HG02759 (cell line): Measurements from ENCODE around the gene ARFIP1.
A peak's percentile ranks its signal among the peaks of the same experiment; 100 is the strongest.

Experiments used
- ATAC-seq: cut with Tn5 transposase; IDR thresholded peaks from one replicate; pipeline ENCODE4 v1.9.1; 2021; ENCODE audit warnings: mild to moderate bottlenecking, moderate library complexity; ENCODE audit not compliant: unreplicated experiment

Gene ARFIP1

DNA sequence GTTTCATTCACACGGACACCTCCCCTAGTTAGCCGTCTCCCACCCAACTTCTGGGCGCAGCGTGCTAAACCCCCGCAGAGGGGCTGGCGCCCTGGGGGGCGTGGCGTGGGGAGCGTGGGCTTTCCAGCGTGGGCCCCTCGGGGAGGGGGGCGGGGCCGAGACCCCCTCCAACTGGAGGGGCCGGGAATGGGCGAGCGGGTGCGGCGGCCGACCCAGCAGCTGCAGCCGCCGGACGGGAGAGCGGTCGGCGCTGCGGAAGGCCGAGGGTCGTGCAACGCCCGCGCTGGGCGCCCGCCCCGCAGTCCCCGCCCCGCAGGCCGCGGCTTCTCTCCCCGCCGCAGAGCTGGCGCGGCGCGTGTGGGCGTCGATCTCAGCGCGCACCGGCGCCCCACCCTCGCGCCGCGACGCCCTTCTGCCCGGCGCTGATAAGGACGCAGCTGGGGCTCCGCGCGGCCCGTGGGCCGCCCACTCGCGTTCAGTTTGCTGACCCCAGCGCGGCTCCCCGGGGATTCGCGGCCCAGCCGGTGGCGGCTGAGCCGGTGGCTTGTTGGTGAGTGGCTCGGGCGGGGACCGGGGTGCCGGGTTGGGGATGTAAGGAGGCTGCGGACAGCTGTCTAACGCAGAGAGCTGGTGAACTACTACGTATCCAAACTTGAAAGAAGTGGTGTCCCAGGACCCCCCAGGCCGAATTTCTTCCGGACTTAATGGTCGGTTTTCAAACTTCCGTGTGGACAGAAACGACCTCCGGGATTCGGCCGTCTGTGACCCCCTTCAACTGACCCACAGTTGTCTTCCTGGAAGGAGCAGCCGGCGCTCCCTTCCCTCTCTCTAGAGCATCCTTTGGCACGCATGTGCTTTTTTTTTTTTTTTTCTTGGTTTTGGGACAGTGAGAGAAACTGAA, 157.8 kb downstream of the ARFIP1 start:
- ATAC-seq: peak; percentile 38

- peak; percentile 10 for ATAC-seq
Measured at GRCh38 chr4:152938237-152938947, 158.6 kb downstream of the ARFIP1 start.

DNA sequence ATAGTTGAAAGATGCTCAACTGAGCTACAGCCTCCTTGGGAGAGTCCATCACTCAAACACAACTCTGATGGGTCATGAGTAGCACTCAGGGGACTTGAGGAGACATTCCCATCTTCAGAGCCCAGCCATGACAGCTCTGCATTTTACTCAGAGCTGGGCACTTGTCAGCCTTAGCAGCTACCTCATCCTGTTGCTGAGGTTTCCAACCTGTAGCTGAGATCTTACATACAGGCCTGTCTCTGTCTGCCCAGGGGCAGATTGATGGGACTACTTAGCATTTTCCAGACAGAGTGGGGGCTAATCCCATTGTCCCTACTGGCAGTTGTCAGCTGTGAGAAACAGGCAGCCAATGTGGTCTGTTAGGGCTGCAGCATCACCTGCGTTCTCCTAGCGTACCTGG, 159.9 kb downstream of the ARFIP1 start:
- no peak for ATAC-seq

GRCh38 chr4:152940461-152940860, 160.7 kb downstream of the ARFIP1 start:
- ATAC-seq: no peak

GRCh38 chr4:152941411-152941810, 161.7 kb downstream of the ARFIP1 start:
- ATAC-seq: no peak

GRCh38 chr4:152942346-152942745, 162.6 kb downstream of the ARFIP1 start:
- no peak for ATAC-seq

DNA sequence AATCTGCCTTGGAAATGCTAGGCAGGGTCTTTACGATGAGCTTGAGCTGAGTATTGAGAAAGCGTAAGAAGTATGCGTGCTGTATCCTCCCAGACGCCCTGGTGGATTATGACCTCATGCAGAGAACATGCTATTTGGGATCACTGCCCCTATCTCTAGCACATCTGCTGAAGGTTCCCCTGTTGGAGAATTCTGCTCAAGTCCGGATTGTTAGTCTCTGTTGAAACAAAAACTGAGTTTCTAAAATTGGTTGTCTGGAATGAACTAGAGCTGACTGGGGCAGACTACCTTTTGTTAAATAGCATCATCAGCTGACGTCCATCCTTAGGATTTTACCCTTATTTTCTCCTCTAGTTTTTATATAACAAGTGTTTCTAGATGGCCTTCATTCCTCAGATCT, 163.9 kb downstream of the ARFIP1 start:
- ATAC-seq: no peak

DNA sequence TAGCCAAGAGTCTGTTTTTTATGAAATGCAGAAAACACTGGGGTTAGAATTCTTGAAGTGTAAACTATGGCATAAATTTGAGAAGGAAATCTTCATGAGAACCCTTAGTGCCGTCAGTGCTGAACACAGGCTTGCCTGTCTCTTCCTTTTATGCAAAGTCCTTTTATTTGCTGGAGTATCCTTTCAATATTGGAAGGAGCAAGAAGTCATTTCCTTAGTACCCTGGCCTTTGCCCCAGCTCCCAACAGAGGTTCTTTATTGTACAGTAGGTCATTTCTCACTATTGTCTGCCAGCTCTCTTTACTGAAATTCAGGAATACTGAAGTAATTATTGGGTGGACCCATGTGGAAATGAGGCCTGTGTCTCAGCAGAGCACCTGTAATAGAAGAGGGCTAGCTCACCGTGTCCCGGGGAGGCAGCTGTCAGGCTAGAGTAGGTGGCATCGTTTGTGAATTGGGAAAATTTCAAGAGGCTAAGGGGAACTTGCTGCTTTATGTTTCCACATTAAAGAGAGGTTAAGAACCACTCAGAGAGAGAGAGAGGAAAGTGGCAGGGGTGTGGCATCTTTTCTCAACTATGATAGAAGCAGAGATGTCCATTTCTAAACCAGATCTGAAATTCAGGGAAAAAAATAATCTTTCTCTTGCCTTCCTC, 165.0 kb downstream of the ARFIP1 start:
- no peak for ATAC-seq

GRCh38 chr4:152945639-152946038, 165.9 kb downstream of the ARFIP1 start:
- no peak for ATAC-seq

DNA sequence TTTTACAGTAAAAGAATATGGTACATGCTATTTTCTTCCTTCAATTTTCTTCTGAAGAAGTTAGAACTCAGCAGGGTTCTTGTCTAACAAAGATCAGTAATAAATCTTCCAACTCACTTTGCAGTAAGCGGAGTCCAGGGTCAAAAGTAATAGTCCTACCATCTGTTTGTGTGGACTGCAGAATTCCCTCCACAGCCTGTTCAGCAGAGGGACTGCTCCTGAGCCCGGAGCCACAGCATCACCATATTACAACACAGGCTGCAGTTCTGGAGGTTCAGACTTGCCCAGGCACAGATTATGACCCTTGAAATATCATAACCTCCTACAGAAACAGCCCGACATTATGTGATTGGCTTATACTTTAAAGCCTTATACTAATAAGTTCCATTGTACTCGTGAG, 166.7 kb downstream of the ARFIP1 start:
- ATAC-seq: no peak

DNA sequence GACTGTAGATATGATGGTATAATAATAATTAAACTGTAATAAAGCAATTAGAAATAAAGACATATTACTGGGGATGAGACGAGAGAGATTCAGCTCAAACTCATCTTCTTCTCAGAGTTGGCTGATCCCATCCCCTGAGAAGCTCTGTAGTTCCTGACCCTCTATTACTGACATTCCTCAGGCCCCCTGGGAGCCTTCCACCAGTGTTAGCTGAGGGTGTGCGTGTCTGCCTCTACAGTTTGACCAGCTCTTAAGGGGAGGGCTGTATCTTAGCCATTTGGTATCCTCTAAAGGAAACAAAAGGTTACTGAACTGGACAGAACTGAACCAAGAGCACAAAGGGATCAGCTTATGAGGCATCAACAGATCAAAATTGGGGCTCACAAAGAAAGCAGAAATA, 167.6 kb downstream of the ARFIP1 start:
- no peak for ATAC-seq

DNA sequence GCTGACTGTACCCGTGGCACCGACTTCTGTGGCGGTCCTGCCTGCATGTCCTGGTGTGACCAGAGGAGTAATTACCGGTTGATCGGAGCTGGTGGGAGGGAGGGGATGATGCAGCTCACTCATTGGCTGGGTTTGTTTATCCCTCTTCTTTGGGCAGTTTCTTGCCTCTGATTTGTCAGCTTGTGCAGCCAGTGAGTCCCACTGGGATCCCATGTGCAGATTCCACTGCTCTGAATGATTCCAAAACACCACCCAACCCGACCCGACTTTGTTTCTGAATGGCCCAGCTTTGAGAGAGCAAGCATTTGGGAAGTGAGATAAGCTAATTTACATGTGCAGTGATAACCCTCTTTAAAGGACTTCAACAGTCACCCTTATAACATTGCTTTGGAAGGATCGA, 170.2 kb downstream of the ARFIP1 start:
- ATAC-seq: no peak

- ATAC-seq: no peak
Measured at GRCh38 chr4:152950402-152951274, 170.9 kb downstream of the ARFIP1 start.

GRCh38 chr4:152951348-152951747, 171.6 kb downstream of the ARFIP1 start:
- ATAC-seq: no peak

DNA sequence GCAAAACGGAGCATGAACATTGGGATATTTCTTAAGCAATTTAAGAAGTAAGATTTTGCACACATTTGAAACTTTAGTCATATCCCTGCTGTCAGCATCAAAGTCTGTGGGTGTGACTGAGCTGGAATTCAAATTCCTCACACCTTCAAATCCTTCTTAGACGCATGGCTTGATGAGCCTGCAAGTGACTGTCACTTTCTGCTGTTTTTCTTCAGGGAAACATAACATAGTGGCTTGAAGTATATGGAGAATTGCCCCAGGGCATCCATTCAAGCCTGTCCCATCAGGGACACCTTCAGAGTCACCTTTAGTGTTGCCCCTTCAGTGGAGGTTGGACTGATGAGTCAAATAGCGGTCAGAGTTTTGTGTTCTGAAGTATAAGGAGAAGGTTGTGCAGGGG, 173.8 kb downstream of the ARFIP1 start:
- ATAC-seq: no peak

DNA sequence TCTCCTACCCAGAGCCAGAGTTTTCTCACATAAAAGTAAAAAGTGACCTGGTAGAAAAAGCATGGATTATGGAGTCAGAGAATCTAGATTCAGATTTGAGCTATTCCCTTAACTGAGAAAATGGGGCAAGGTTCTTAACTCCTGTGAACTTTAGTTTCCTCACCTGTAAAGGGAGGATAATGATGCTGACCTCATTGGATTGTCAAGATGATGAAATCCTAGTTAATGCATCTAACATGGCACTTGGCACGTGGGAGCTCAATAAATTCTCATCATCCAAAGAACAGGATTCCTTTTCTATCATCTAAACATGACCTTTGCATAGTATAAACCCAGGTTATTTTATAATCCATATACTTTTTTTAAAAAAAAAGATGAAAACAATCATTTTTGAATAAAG, 175.0 kb downstream of the ARFIP1 start:
- no peak for ATAC-seq

- no peak for ATAC-seq
Measured at GRCh38 chr4:152956147-152956546, 176.4 kb downstream of the ARFIP1 start.

GRCh38 chr4:152956650-152957436, 177.1 kb downstream of the ARFIP1 start:
- no peak for ATAC-seq

DNA sequence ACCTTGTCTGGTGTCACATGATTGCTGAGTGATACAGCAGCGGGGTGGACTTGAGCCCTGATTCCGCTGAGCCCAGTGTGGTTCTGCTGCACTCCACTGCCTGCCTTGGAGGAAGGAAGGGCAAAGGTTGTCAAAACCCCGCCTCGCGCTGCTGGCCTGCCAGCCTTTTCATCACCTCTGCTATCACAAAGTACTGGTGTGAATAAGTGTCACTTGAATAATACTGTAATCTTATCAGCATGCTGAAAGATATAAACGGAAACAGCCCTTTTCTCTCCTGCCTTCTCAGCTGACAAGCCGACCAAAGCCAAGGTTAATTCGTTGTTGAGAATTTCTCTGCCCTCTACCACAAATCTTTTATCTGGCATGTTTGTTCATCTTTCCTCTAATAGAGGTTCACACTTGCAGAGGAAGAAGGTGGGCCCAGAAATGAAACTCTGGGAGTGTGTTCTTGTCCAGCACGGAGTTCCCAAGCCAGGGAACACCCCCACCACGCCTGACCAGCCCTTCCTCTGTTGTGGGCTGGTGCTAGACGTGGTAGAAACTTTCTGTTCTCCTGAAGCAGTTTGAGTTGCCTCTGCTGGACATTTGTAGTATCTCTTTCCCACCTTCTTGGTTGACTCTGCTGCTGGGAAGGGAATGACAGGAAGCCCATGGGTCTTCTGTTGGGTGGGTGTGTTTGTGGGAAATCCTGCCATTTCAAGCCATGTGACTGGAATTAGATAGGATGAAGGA, 177.8 kb downstream of the ARFIP1 start:
- ATAC-seq: no peak
